Endothelial cell (in vitro differentiated cells): ENCODE data around the gene EFCAB6. TPM values are rescaled to one million over a fixed set of nuclear protein-coding genes. Genes with fewer than 3 reads are reported as not detected.

Experiments used
- DNase-seq: peaks from one replicate; pipeline ENCODE4 v3.0.0; 2021; ENCODE audit warnings: low spot score
- H3K27ac Mint-ChIP-seq: one replicate; pipeline ENCODE4 v1.8.0; 2021; ENCODE audit warnings: mixed read lengths, inconsistent platforms; ENCODE audit not compliant: unreplicated experiment
- H3K27me3 Mint-ChIP-seq: one replicate; pipeline ENCODE4 v1.8.0; 2021; ENCODE audit warnings: mild to moderate bottlenecking, moderate library complexity, mixed read lengths, inconsistent platforms; ENCODE audit not compliant: unreplicated experiment
- H3K36me3 Mint-ChIP-seq: one replicate; pipeline ENCODE4 v1.8.0; 2021; ENCODE audit warnings: mild to moderate bottlenecking, low read depth, mixed read lengths, inconsistent platforms; ENCODE audit not compliant: unreplicated experiment
- H3K4me1 Mint-ChIP-seq: one replicate; pipeline ENCODE4 v1.8.0; 2021; ENCODE audit warnings: mild to moderate bottlenecking, mixed read lengths, inconsistent platforms; ENCODE audit not compliant: unreplicated experiment
- H3K4me3 Mint-ChIP-seq: one replicate; pipeline ENCODE4 v1.8.0; 2021; ENCODE audit warnings: mild to moderate bottlenecking, mixed read lengths, inconsistent platforms; ENCODE audit not compliant: unreplicated experiment
- H3K9me3 Mint-ChIP-seq: one replicate; pipeline ENCODE4 v1.8.0; 2021; ENCODE audit warnings: mixed read lengths, inconsistent platforms; ENCODE audit not compliant: unreplicated experiment
- total RNA-seq: library from RNA; stranded (reverse); fragmentation: NEBNext Ultra II Directional; extraction: Animal tissue kit (Norgen Biotek cat#: 25700); gene quantifications from one replicate; pipeline ENCODE4 v1.2.1, GENCODE V29; 2021; ENCODE audit not compliant: unreplicated experiment
- TF ChIP-seq, protein P1 (sequence below): fragments of 200-600 bp; sonication (generic); IDR thresholded peaks from one replicate; pipeline ENCODE4 v1.5.0; 2021; ENCODE audit warnings: antibody characterized with exemption; ENCODE audit not compliant: unreplicated experiment

The EFCAB6 gene
- total RNA-seq, 1 donor from 2014 or later, result 0.69 TPM

DNA sequence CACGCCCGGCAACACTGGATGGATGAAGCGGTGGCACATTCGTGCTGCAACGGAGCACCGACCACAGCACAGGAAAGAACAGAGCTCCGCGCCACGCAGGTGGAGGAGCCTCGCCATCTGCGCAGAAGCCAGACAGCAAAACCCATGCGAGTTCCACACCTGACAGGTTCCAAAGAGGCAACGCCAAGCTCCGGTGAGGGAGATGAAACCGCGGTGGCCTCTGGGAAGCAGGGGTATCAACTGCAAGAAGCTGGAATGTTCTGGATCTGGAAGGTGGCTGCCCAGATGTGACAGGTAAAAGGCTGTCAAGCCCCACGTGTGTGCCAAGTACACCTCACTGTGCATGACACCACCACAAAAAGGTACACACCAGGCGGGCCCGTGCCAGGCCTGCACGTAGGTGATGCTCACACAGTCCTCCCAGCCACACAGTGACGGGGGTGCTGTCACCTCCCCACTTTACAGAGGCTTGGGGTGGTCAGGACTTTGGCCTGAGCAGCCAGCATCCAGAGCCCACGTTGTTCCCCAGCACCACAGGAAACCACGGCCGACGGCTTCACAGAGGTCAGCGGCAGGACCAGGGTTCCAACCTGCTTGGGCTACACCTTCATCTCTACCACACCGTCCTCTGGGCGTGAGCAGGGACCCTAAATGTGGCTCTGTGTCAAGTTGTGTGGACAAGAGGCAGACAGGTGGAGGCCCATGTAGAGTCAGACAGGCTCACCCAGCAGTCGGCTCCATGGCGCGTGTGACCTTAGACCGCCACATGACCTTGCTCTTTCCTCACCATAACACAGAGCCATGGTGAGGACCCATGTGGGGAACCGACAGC lies 19.7 kb upstream of the EFCAB6 start:
- Mint-ChIP-seq H3K4me3 (no peak overlapping the region), H3K27me3 (peaks cover 9% of the 10 kb centered on the region)
- DNase-seq, result no peak

DNA sequence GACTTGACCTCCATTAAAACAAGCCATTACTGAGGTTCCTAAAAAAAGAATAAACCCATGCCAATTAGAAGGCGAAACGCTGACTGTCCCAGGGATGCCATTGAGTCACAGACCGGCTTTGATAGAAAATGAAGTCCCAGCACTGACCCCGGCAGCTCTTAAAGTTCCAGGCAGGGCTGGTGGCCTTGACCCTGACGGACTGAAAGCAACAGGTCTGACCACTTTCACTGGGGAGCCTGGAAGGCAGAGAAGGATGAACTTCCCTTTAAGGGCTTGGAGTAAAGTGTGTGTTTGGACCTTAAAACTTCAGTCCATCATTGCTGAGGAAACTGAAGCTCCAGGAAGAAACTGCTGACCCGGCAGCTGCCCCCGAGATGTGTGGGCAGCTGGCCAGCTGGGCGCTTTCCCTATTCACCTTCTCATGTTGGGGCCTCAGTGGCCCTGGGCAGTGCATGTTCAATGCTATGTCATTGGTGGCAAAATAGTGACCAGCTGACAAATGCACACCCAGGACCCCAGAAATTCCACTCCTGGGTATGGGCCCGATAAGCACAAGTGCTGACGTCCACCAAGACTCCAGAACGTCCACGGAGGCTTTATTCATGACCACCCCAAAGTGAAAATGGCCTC lies 18.9 kb upstream of the EFCAB6 start:
- Mint-ChIP-seq H3K4me1 (peaks cover 10% of the 10 kb centered on the region), H3K36me3 (peaks cover 16% of the 10 kb centered on the region), H3K4me3 (no peak overlapping the region), H3K27ac (no peak overlapping the region), H3K27me3 (peaks cover 9% of the 10 kb centered on the region), H3K9me3 (no peaks in the 10 kb centered on the region)
- DNase-seq, result no peak
- TF ChIP-seq, protein P1, sequence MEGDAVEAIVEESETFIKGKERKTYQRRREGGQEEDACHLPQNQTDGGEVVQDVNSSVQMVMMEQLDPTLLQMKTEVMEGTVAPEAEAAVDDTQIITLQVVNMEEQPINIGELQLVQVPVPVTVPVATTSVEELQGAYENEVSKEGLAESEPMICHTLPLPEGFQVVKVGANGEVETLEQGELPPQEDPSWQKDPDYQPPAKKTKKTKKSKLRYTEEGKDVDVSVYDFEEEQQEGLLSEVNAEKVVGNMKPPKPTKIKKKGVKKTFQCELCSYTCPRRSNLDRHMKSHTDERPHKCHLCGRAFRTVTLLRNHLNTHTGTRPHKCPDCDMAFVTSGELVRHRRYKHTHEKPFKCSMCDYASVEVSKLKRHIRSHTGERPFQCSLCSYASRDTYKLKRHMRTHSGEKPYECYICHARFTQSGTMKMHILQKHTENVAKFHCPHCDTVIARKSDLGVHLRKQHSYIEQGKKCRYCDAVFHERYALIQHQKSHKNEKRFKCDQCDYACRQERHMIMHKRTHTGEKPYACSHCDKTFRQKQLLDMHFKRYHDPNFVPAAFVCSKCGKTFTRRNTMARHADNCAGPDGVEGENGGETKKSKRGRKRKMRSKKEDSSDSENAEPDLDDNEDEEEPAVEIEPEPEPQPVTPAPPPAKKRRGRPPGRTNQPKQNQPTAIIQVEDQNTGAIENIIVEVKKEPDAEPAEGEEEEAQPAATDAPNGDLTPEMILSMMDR, result no peak

More for the DNA sequence above, 19.7 kb upstream of the EFCAB6 start:
- Mint-ChIP-seq H3K36me3 (peaks cover 16% of the 10 kb centered on the region), H3K27ac (no peak overlapping the region), H3K9me3 (no peaks in the 10 kb centered on the region), H3K4me1 (peaks cover 10% of the 10 kb centered on the region)
- TF ChIP-seq, protein P1, result no peak

DNA sequence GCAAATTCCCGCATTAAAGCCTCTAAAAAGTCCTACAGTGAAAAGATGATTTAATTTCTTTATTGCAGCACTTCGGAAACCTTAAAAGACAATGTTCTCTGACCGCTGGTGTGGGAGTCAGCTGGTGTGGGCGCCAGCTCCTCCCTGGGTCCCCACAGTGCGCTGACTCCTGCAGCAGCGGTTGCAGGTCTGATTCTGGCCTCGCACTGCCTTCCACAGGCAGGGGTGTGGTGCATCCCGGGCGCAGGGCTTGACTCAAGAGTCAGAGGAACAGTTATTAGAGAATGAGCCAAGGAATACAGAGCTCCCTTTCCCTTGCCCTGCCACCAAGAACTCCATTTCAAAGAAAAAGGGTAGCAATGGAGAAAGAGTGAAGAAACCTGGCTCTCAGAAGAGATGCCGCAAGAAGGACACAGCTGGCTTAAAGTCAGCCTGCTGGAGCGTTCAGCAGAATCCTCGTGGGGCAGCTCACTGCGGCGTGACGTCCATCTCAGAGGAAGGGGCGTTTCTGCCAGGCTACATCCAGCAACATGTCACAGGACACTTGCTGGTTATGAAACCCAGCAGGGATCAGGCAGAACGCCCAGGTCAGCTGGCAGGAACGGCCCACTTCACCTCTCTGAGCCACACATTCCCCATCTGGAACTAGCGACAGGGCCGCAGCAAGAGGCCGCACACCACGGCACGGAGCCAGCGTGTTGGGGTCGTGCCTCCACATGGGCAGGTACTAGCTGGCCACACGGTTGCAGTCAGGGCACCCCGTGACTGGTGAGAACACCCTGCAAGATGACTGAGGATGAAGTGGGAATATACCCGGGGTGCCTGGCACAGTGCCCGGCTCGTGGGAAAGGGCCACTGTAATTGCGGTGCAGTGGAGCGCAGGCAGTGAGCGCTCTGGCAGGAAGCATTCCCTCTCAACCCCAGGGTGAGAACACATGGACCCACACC lies 18.1 kb upstream of the EFCAB6 start:
- H3K4me3 Mint-ChIP-seq, result no peak overlapping the region
- peaks cover 5% of the 10 kb centered on the region for H3K27me3 Mint-ChIP-seq
- DNase-seq, result no peak
- peaks cover 24% of the 10 kb centered on the region for H3K36me3 Mint-ChIP-seq
- peaks cover 4% of the 10 kb centered on the region for H3K4me1 Mint-ChIP-seq
- TF ChIP-seq, protein P1, result no peak
- H3K9me3 Mint-ChIP-seq, result no peaks in the 10 kb centered on the region
- no peak overlapping the region for H3K27ac Mint-ChIP-seq

DNA sequence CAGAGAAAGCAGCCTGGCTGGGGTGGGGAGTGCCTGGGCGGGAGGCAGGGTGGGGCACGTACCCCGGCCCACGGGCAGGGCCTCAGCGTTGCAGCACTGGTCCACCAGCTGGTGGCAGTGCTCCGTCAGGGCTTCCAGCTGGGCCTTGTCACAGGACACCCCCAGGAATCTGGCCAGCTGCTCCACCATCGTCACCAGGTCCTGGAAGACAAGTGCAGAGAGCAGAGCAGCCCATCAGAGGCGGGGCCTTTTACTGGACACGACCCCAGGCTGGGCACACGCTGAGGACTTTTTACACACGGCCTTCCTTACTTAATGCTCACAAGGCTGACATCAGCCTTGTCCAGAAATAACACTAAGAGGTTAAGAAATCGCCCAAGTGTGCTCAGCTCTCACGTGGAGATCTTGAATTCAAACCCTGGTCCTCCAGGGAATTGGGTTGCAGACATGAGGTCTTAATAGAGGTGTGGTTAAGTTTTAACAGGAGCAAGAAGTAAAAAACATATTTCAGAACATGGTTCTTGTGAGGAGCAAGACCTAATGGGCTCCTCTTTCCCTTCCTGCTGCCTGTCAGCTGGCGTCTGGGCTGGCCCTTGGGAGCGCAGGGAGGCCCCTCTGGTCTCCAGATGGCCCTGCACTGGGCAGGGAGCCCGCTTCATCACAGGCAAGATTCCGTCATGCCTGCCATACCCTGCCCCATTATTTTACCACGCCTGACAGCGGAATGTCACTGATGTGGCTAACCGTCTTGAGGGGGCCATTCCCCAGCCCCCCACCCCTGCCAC lies 17.1 kb upstream of the EFCAB6 start:
- no peak for DNase-seq
- Mint-ChIP-seq H3K27ac (no peak overlapping the region), H3K4me1 (peaks cover 3% of the 10 kb centered on the region), H3K4me3 (no peak overlapping the region), H3K9me3 (no peaks in the 10 kb centered on the region), H3K36me3 (peaks cover 24% of the 10 kb centered on the region), H3K27me3 (peaks cover 8% of the 10 kb centered on the region)
- TF ChIP-seq, protein P1, result no peak
